ENCODE data around the gene HRK. TPM values are rescaled to one million over a fixed set of nuclear protein-coding genes. Genes with fewer than 3 reads are reported as not detected.

The HRK gene
- total RNA-seq, 1 experiment from 2014 or later: 0.55 TPM

DNA sequence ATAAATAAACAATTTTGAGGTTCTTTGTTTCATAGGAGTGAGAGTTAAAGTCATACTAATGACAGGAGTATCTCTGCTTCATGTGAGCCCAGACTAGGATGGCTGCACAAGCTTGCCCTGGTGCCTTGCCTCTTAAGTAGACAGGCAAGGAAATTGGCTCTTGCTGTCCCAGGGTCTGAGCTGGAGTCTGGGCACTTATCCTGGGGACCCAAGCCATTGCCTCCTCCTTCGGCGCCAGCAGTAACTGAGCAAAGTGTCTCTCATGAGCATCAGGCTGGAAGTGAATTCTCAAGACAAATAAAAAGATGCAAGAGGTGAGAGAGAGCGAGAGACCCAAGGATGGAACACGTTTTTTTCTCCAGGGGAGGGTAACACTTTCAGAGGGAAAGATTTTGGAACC is 22.6 kb upstream of the HRK start:
- no peak overlapping the region for H2AFZ ChIP-seq

DNA sequence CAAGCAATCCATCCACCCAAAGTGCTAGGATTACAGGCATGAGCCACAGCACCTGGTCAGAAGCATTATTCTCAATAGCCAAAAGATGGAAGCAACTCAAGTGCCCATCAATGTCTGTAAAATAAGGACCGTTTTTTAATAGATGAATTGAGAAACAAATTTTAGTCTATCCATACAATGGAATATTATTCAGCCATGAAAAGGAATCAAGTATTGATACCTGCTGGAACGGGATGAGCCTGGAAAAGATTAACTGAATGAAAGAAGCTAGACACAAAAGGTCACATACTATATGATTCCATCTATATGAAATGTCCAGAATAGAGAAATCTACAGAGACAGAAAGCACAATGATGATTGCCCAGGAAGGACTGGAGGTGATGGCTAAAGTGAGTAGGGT is 20.4 kb upstream of the HRK start:
- ChIA-PET CTCF (interaction anchor here (0.7 kb wide), 1 partner anchor 234 kb away, joined by 7 read pairs; no protein-coding TSS in a partner anchor), POLR2A (ENCODE audit: unreplicated experiment) (no interaction called here)
- Histone ChIP-seq H3K4me3 (no peak overlapping the region), H3F3A (ENCODE audit: insufficient read depth, low read depth) (0 out of 2 replicates have a peak, but pooled peaks cover 2% of the 10 kb centered on the region), H3K9me2 (ENCODE audit: insufficient read depth) (no peaks in the 10 kb centered on the region), H3K4me2 (no peak overlapping the region), H4K20me1 (ENCODE audit: insufficient read depth) (no peaks in the 10 kb centered on the region), H3K27me3 (ENCODE audit: insufficient read depth, low read depth) (no peaks in the 10 kb centered on the region), H3K9me3 (ENCODE audit: insufficient read depth, low read depth) (no peaks in the 10 kb centered on the region), H3K4me1 (replicated peaks; ENCODE audit: insufficient read depth) (no peaks in the 10 kb centered on the region), H3K79me2 (ENCODE audit: low read depth) (no peaks in the 10 kb centered on the region), H3K27ac (no peak overlapping the region), H3K36me3 (ENCODE audit: low read depth) (no peaks in the 10 kb centered on the region), H2AFZ (no peak overlapping the region)
- BruUV-seq (replicated peaks): no TSS peak
- intact Hi-C loops (cut with micrococcal nuclease; ENCODE audit: unreplicated experiment): no loop called here
- TF ChIP-seq, protein P1, sequence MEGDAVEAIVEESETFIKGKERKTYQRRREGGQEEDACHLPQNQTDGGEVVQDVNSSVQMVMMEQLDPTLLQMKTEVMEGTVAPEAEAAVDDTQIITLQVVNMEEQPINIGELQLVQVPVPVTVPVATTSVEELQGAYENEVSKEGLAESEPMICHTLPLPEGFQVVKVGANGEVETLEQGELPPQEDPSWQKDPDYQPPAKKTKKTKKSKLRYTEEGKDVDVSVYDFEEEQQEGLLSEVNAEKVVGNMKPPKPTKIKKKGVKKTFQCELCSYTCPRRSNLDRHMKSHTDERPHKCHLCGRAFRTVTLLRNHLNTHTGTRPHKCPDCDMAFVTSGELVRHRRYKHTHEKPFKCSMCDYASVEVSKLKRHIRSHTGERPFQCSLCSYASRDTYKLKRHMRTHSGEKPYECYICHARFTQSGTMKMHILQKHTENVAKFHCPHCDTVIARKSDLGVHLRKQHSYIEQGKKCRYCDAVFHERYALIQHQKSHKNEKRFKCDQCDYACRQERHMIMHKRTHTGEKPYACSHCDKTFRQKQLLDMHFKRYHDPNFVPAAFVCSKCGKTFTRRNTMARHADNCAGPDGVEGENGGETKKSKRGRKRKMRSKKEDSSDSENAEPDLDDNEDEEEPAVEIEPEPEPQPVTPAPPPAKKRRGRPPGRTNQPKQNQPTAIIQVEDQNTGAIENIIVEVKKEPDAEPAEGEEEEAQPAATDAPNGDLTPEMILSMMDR (conservative IDR thresholded peaks at IDR 0.05): no peak
- no peak for TF ChIP-seq EZH2 (IDR thresholded peaks at IDR 0.05; ENCODE audit: low read depth)
- DNase-seq: no peak

More for the DNA sequence above, 22.6 kb upstream of the HRK start:
- intact Hi-C loops (cut with micrococcal nuclease; ENCODE audit: unreplicated experiment): no loop called here
- Histone ChIP-seq H3K27ac (no peak overlapping the region), H3F3A (ENCODE audit: insufficient read depth, low read depth) (no peaks in the 10 kb centered on the region), H3K36me3 (ENCODE audit: low read depth) (no peaks in the 10 kb centered on the region), H3K4me3 (no peak overlapping the region), H3K79me2 (ENCODE audit: low read depth) (no peaks in the 10 kb centered on the region), H3K9me2 (ENCODE audit: insufficient read depth) (no peaks in the 10 kb centered on the region), H3K9me3 (ENCODE audit: insufficient read depth, low read depth) (no peaks in the 10 kb centered on the region), H3K4me1 (replicated peaks; ENCODE audit: insufficient read depth) (no peaks in the 10 kb centered on the region), H4K20me1 (ENCODE audit: insufficient read depth) (no peaks in the 10 kb centered on the region), H3K27me3 (ENCODE audit: insufficient read depth, low read depth) (no peaks in the 10 kb centered on the region), H3K4me2 (no peak overlapping the region)
- POLR2A ChIA-PET (ENCODE audit: unreplicated experiment): no interaction called here
- DNase-seq: no peak
- TF ChIP-seq EZH2 (IDR thresholded peaks at IDR 0.05; ENCODE audit: low read depth): no peak
- TF ChIP-seq, protein P1 (conservative IDR thresholded peaks at IDR 0.05): no peak
- CTCF ChIA-PET: no interaction called here
- BruUV-seq (replicated peaks): no TSS peak

DNA sequence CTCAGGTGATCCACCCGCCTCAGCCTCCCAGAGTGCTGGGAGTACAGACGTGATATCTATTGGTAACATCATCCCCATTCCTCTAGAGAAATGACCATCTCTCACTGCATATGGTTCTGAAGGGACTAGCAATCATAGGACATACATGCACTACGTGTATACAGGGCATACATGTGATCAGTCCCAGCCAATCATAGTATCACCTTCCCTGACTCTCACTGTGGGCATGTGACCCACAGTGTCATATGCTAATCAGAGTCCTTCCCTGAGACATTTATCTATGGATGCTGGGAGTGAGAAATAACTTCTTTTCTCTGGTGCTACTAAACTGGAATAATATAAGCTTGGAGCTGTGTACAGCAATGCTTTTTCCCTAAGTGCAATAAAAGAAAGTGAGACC is 17.4 kb upstream of the HRK start:
- intact Hi-C loops (cut with micrococcal nuclease; ENCODE audit: unreplicated experiment): no loop called here

More for the DNA sequence above, 17.4 kb upstream of the HRK start:
- TF ChIP-seq, protein P1 (conservative IDR thresholded peaks at IDR 0.05): no peak
- no peak for TF ChIP-seq EZH2 (IDR thresholded peaks at IDR 0.05; ENCODE audit: low read depth)
- ChIA-PET CTCF (no interaction called here), POLR2A (ENCODE audit: unreplicated experiment) (no interaction called here)
- H3K79me2 ChIP-seq (ENCODE audit: low read depth): no peaks in the 10 kb centered on the region
- H3K9me3 ChIP-seq (ENCODE audit: insufficient read depth, low read depth): no peaks in the 10 kb centered on the region
- H3K36me3 ChIP-seq (ENCODE audit: low read depth): no peaks in the 10 kb centered on the region
- H4K20me1 ChIP-seq (ENCODE audit: insufficient read depth): no peaks in the 10 kb centered on the region
- no peak overlapping the region for H3K4me2 ChIP-seq
- no peak overlapping the region for H3K27ac ChIP-seq
- peaks cover 4% of the 10 kb centered on the region; the same call in 1 of the 2 replicates for H3K4me1 ChIP-seq (replicated peaks; ENCODE audit: insufficient read depth)
- BruUV-seq (replicated peaks): no TSS peak
- H3F3A ChIP-seq (ENCODE audit: insufficient read depth, low read depth): 0 out of 2 replicates have a peak, but pooled peaks cover 7% of the 10 kb centered on the region
- DNase-seq: no peak
- H3K4me3 ChIP-seq: no peak overlapping the region
- no peak overlapping the region for H2AFZ ChIP-seq
- H3K27me3 ChIP-seq (ENCODE audit: insufficient read depth, low read depth): no peaks in the 10 kb centered on the region
- no peaks in the 10 kb centered on the region for H3K9me2 ChIP-seq (ENCODE audit: insufficient read depth)

All from PC-9 (cell line).